HepG2 (cell line): ENCODE measurements around the gene RPL37A. TPM values are rescaled to one million over a fixed set of nuclear protein-coding genes. Genes with fewer than 3 reads are reported as not detected.
A peak's percentile ranks its signal among the peaks of the same experiment; 100 is the strongest.

ENCODE experiments used
- ARNTL ChIP-seq: sonication (generic); formaldehyde crosslinking; IDR thresholded peaks from 2 replicates; pipeline ENCODE4 v1.4.0; 2020; ENCODE audit warnings: mild to moderate bottlenecking, missing genetic modification reagents
- CBX2 ChIP-seq, 2 experiments: fragments of 200-600 bp in 1 of 2; sonication (generic); formaldehyde crosslinking in 1 of 2; IDR thresholded peaks; 2 replicates each; pipeline versions ENCODE4 v1.7.0 to v1.8.1; 2018 to 2022; ENCODE audit warnings: low read depth in 2 of 2, low read length in 1 of 2, mild to moderate bottlenecking in 1 of 2, missing genetic modification reagents in 1 of 2
- ELF1 ChIP-seq: sonication (generic); formaldehyde crosslinking; IDR thresholded peaks from 2 replicates; pipeline ENCODE4 v1.4.0; 2020; ENCODE audit warnings: missing genetic modification reagents
- FOXA3 ChIP-seq: IDR thresholded peaks from 2 replicates; pipeline ENCODE4 v1.6.1; 2016; ENCODE audit warnings: missing genetic modification reagents, missing compliant biosample characterization
- KMT2B ChIP-seq: IDR thresholded peaks from 2 replicates; pipeline ENCODE4 v1.6.1; 2016; ENCODE audit warnings: missing genetic modification reagents, missing compliant biosample characterization
- PHF5A ChIP-seq: IDR thresholded peaks from one replicate; pipeline ENCODE4 v1.6.1; 2018; ENCODE audit warnings: low read depth, missing genetic modification reagents; ENCODE audit not compliant: unreplicated experiment
- POLR2AphosphoS5 ChIP-seq: IDR thresholded peaks from 2 replicates; pipeline ENCODE4 v1.6.1; 2012; ENCODE audit warnings: low read depth, low read length
- RBM22 ChIP-seq: fragments of 200-400 bp; formaldehyde crosslinking; optimal IDR thresholded peaks from 2 replicates; pipeline ENCODE3; 2017; ENCODE audit warnings: mild to moderate bottlenecking, low read length, moderate library complexity
- SAP130 ChIP-seq: IDR thresholded peaks from 2 replicates; pipeline ENCODE4 v1.6.1; 2016; ENCODE audit warnings: low read depth
- SOX5 ChIP-seq: IDR thresholded peaks from 2 replicates; pipeline ENCODE4 v1.6.1; 2016; ENCODE audit warnings: borderline replicate concordance
- SYNCRIP ChIP-seq: fragments of 200-400 bp; formaldehyde crosslinking; IDR thresholded peaks from 2 replicates; pipeline ENCODE4 v1.6.1; 2018; ENCODE audit warnings: mild to moderate bottlenecking, low read depth, low read length; ENCODE audit not compliant: insufficient read depth
- TAF15 ChIP-seq: fragments of 200-400 bp; formaldehyde crosslinking; IDR thresholded peaks from one replicate; pipeline ENCODE4 v1.6.1; 2018; ENCODE audit warnings: mild to moderate bottlenecking, low read depth, low read length; ENCODE audit not compliant: poor library complexity, severe bottlenecking
- TBL1XR1 ChIP-seq: fragments of 150-350 bp; IDR thresholded peaks from 2 replicates; pipeline ENCODE4 v1.6.1; 2014; ENCODE audit warnings: borderline replicate concordance, low read length; ENCODE audit not compliant: partially characterized antibody
- TEF ChIP-seq: sonication (generic); formaldehyde crosslinking; IDR thresholded peaks from 2 replicates; pipeline ENCODE4 v1.5.0; 2020; ENCODE audit warnings: missing genetic modification reagents
- TSC22D2 ChIP-seq: sonication (generic); formaldehyde crosslinking; IDR thresholded peaks from 2 replicates; pipeline ENCODE4 v1.5.1; 2020; ENCODE audit warnings: missing genetic modification reagents, mild to moderate bottlenecking, borderline replicate concordance
- ZBTB7A ChIP-seq: sonication (generic); formaldehyde crosslinking; IDR thresholded peaks from 2 replicates; pipeline ENCODE4 v1.8.0; 2022; ENCODE audit warnings: mild to moderate bottlenecking, missing genetic modification reagents
- ZNF136 ChIP-seq: sonication (generic); formaldehyde crosslinking; IDR thresholded peaks from 2 replicates; pipeline ENCODE4 v1.8.1; 2022; ENCODE audit warnings: low read depth, mild to moderate bottlenecking, moderate library complexity, missing genetic modification reagents
- ZNF17 ChIP-seq: sonication (generic); formaldehyde crosslinking; IDR thresholded peaks from 2 replicates; pipeline ENCODE4 v1.5.0; 2020; ENCODE audit warnings: mild to moderate bottlenecking, missing genetic modification reagents
- ZNF7 ChIP-seq: IDR thresholded peaks from 2 replicates; pipeline ENCODE4 v1.6.1; 2016; ENCODE audit warnings: missing biosample characterization, missing genetic modification reagents
- ZSCAN12 ChIP-seq: sonication (generic); formaldehyde crosslinking; IDR thresholded peaks from 2 replicates; pipeline ENCODE4 v1.9.0; 2021; ENCODE audit warnings: mild to moderate bottlenecking, missing genetic modification reagents
- polyA plus RNA-seq, 8 experiments: library from polyadenylated mRNA; depleted of rRNA in 3 of 8; stranded (reverse) in 7 of 8; unstranded in 1 of 8; fragments of >200 nt; fragmentation: Illumina TruSeq in 4 of 8; extraction: Trizol in 4 of 8; gene quantifications; 2 replicates each; pipeline versions ENCODE4 v1.2.1 to v1.2.3, GENCODE V29; 2011 to 2016; ENCODE audit warnings: low read depth in 4 of 8, missing spikeins in 1 of 8, mixed read lengths in 1 of 8; ENCODE audit not compliant: insufficient read depth in 1 of 8
- total RNA-seq, 5 experiments: library from RNA; depleted of rRNA; stranded (reverse); fragments of >200 nt; fragmentation: Illumina TruSeq; extraction: Trizol; gene quantifications; 2 replicates each; pipeline ENCODE4 v1.2.3, GENCODE V29; 2016; ENCODE audit warnings: low read depth in 1 of 5
- TF ChIP-seq, protein P1 (sequence below): sonication (generic); formaldehyde crosslinking; IDR thresholded peaks from 2 replicates; pipeline ENCODE4 v1.4.0; 2020; ENCODE audit warnings: missing genetic modification reagents
- TF ChIP-seq, protein P2 (sequence below): sonication (generic); formaldehyde crosslinking; IDR thresholded peaks from 2 replicates; pipeline ENCODE4 v1.4.0; 2020; ENCODE audit warnings: missing genetic modification reagents

The RPL37A gene
- total and polyA plus RNA-seq, 2 of the 13 experiments (the other 11 are each of a cell fraction or from before 2014, with no cell fraction given): 6,902 to 7,910 TPM

- TF ChIP-seq KMT2B (CRISPR knock-in tag) (peak; percentile 89), ARNTL (peak; percentile 55; the same call in 1 of the 2 replicates), TEF (CRISPR knock-in tag) (no peak), ELF1 (CRISPR knock-in tag) (peak; percentile 92), POLR2AphosphoS5 (peak; percentile 100), ZBTB7A (peak; percentile 74), FOXA3 (CRISPR knock-in tag) (no peak; the same call in none of the 2 replicates), RBM22 (peak; percentile 90), SYNCRIP (no peak), ZNF7 (CRISPR knock-in tag) (0 out of 2 replicates have a peak, but pooled peaks have one; percentile 48), TSC22D2 (CRISPR knock-in tag) (peak; percentile 97), SAP130 (CRISPR knock-in tag) (peak; percentile 95), ZNF136 (CRISPR knock-in tag) (peak; percentile 70; the same call in 1 of the 2 replicates), TBL1XR1 (peak; percentile 80), TAF15 (no peak), ZNF17 (CRISPR knock-in tag) (peak; percentile 20; the same call in 1 of the 2 replicates), PHF5A (peak; percentile 74), ZSCAN12 (CRISPR knock-in tag) (no peak), SOX5 (CRISPR knock-in tag) (peak; percentile 73), CBX2 (IDR thresholded peaks at IDR 0.05; ENCODE audit: low read depth, low read length) (no peak; the same call in 1 of the 2 replicates), CBX2 (CRISPR knock-in tag; IDR thresholded peaks at IDR 0.05; ENCODE audit: low read depth) (no peak)
- TF ChIP-seq, protein P1, sequence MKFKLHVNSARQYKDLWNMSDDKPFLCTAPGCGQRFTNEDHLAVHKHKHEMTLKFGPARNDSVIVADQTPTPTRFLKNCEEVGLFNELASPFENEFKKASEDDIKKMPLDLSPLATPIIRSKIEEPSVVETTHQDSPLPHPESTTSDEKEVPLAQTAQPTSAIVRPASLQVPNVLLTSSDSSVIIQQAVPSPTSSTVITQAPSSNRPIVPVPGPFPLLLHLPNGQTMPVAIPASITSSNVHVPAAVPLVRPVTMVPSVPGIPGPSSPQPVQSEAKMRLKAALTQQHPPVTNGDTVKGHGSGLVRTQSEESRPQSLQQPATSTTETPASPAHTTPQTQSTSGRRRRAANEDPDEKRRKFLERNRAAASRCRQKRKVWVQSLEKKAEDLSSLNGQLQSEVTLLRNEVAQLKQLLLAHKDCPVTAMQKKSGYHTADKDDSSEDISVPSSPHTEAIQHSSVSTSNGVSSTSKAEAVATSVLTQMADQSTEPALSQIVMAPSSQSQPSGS: peak; percentile 89; the same call in 1 of the 2 replicates
- TF ChIP-seq, protein P2, sequence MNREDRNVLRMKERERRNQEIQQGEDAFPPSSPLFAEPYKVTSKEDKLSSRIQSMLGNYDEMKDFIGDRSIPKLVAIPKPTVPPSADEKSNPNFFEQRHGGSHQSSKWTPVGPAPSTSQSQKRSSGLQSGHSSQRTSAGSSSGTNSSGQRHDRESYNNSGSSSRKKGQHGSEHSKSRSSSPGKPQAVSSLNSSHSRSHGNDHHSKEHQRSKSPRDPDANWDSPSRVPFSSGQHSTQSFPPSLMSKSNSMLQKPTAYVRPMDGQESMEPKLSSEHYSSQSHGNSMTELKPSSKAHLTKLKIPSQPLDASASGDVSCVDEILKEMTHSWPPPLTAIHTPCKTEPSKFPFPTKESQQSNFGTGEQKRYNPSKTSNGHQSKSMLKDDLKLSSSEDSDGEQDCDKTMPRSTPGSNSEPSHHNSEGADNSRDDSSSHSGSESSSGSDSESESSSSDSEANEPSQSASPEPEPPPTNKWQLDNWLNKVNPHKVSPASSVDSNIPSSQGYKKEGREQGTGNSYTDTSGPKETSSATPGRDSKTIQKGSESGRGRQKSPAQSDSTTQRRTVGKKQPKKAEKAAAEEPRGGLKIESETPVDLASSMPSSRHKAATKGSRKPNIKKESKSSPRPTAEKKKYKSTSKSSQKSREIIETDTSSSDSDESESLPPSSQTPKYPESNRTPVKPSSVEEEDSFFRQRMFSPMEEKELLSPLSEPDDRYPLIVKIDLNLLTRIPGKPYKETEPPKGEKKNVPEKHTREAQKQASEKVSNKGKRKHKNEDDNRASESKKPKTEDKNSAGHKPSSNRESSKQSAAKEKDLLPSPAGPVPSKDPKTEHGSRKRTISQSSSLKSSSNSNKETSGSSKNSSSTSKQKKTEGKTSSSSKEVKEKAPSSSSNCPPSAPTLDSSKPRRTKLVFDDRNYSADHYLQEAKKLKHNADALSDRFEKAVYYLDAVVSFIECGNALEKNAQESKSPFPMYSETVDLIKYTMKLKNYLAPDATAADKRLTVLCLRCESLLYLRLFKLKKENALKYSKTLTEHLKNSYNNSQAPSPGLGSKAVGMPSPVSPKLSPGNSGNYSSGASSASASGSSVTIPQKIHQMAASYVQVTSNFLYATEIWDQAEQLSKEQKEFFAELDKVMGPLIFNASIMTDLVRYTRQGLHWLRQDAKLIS (CRISPR knock-in tag): peak; percentile 95
Observed at GRCh38 chr2:216498379-216499352, at the start of gene RPL37A (continued).
